IMR-90 (cell line): ENCODE data around the gene TMEM163. TPM values are rescaled to one million over a fixed set of nuclear protein-coding genes. Genes with fewer than 3 reads are reported as not detected.

ENCODE experiments used
- ATAC-seq: fragments of 200-7000 bp; cut with Tn5 transposase; 2 replicates; pipeline ENCODE4 v1.9.1; 2020; ENCODE audit warnings: low read depth, mild to moderate bottlenecking, moderate library complexity
- BruUV-seq: library from RNA; stranded (reverse); fragments of 400-500 nt; replicated peaks from 2 replicates; lab custom pipeline; 2021; lab: Mats Ljungman, UMichigan
- CTCF ChIA-PET: fragments of 300-600 bp; formaldehyde crosslinking; extraction: SDS; loops from one replicate; lab custom pipeline; 2021; ENCODE audit warnings: antibody characterized with exemption; lab: Yijun Ruan, JAX
- POLR2A ChIA-PET: fragments of 300-600 bp; sonication (Branson Sonifier 250); formaldehyde crosslinking; loops from one replicate; lab custom pipeline; 2022; ENCODE audit warnings: antibody characterized with exemption; ENCODE audit not compliant: unreplicated experiment; lab: Charles Lee
- DNase-seq: peaks from one replicate; pipeline ENCODE4 v3.0.0; 2013
- H2AFZ ChIP-seq: replicated peaks from 2 replicates; pipeline ENCODE3; 2013; ENCODE audit warnings: low read length, mild to moderate bottlenecking; ENCODE audit not compliant: poor library complexity
- H2AK5ac ChIP-seq: 2 replicates; pipeline ENCODE4 v1.6.1; 2013; ENCODE audit warnings: low read depth, low read length, inconsistent platforms
- H2AK9ac ChIP-seq: replicated peaks from 2 replicates; pipeline ENCODE3; 2013; ENCODE audit warnings: mild to moderate bottlenecking, low read depth, low read length, moderate library complexity; ENCODE audit not compliant: poor library complexity
- H2BK120ac ChIP-seq: 2 replicates; pipeline ENCODE4 v1.6.1; 2013; ENCODE audit warnings: low read depth, low read length, inconsistent platforms
- H2BK15ac ChIP-seq: 3 replicates; pipeline ENCODE4 v1.6.1; 2013; ENCODE audit warnings: low read depth, low read length, inconsistent platforms
- H2BK20ac ChIP-seq: 2 replicates; pipeline ENCODE4 v1.6.1; 2013; ENCODE audit warnings: low read depth, mild to moderate bottlenecking, inconsistent platforms, low read length, moderate library complexity
- H2BK5ac ChIP-seq: 2 replicates; pipeline ENCODE4 v1.6.1; 2013; ENCODE audit warnings: mild to moderate bottlenecking, low read depth, low read length, inconsistent platforms; ENCODE audit not compliant: poor library complexity, severe bottlenecking
- H3K14ac ChIP-seq: replicated peaks from 2 replicates; pipeline ENCODE4 v1.6.1; 2013; ENCODE audit warnings: low read depth, low read length, inconsistent platforms
- H3K18ac ChIP-seq: 2 replicates; pipeline ENCODE4 v1.6.1; 2013; ENCODE audit warnings: low read depth, low read length, control low read depth
- H3K23ac ChIP-seq: 2 replicates; pipeline ENCODE4 v1.6.1; 2013; ENCODE audit warnings: low read depth, low read length, inconsistent platforms
- H3K27ac ChIP-seq: 2 replicates; pipeline ENCODE4 v1.5.1; 2013; ENCODE audit warnings: mild to moderate bottlenecking, control low read depth, low read length; ENCODE audit not compliant: insufficient read depth
- H3K27me3 ChIP-seq: 2 replicates; pipeline ENCODE4 v1.6.1; 2013; ENCODE audit warnings: low read length; ENCODE audit not compliant: control insufficient read depth, insufficient read depth
- H3K36me3 ChIP-seq: 2 replicates; pipeline ENCODE4 v1.6.1; 2013; ENCODE audit warnings: low read length, mixed read lengths; ENCODE audit not compliant: control insufficient read depth, insufficient read depth
- H3K4ac ChIP-seq: 2 replicates; pipeline ENCODE4 v1.6.1; 2013; ENCODE audit warnings: low read depth, low read length, inconsistent platforms
- H3K4me1 ChIP-seq: 2 replicates; pipeline ENCODE4 v1.6.1; 2013; ENCODE audit warnings: low read length, mixed read lengths; ENCODE audit not compliant: control insufficient read depth, insufficient read depth
- H3K4me2 ChIP-seq: 2 replicates; pipeline ENCODE4 v1.6.1; 2013; ENCODE audit warnings: low read depth, mild to moderate bottlenecking, control low read depth, low read length, moderate library complexity
- H3K4me3 ChIP-seq: 2 replicates; pipeline ENCODE4 v1.5.1; 2013; ENCODE audit warnings: low read depth, mild to moderate bottlenecking, control low read depth, low read length, moderate library complexity; ENCODE audit not compliant: insufficient read depth
- H3K56ac ChIP-seq: 2 replicates; pipeline ENCODE4 v1.6.1; 2013; ENCODE audit warnings: low read length, inconsistent platforms; ENCODE audit not compliant: insufficient read depth; ENCODE audit errors: extremely low read depth
- H3K79me1 ChIP-seq, 2 experiments: 2 replicates each; pipeline ENCODE4 v1.6.1; 2013; ENCODE audit warnings: low read length in 2 of 2, inconsistent platforms in 1 of 2, low read depth in 1 of 2
- H3K9ac ChIP-seq: 2 replicates; pipeline ENCODE4 v1.6.1; 2013; ENCODE audit warnings: low read depth, low read length, control low read depth
- H3K9me1 ChIP-seq: 2 replicates; pipeline ENCODE4 v1.6.1; 2013; ENCODE audit warnings: low read length, inconsistent platforms; ENCODE audit not compliant: insufficient read depth
- H3K9me3 ChIP-seq: 2 replicates; pipeline ENCODE4 v1.6.1; 2013; ENCODE audit warnings: low read length; ENCODE audit not compliant: control insufficient read depth, insufficient read depth
- H4K20me1 ChIP-seq: 2 replicates; pipeline ENCODE4 v1.6.1; 2013; ENCODE audit warnings: low read length, inconsistent platforms; ENCODE audit not compliant: insufficient read depth
- H4K5ac ChIP-seq: 2 replicates; pipeline ENCODE4 v1.6.1; 2013; ENCODE audit warnings: mild to moderate bottlenecking, low read depth, low read length, control low read depth
- H4K8ac ChIP-seq, 2 experiments: 2 replicates each; pipeline ENCODE4 v1.6.1; 2013; ENCODE audit warnings: low read depth in 2 of 2, low read length in 2 of 2, control low read depth in 1 of 2, inconsistent platforms in 1 of 2
- H4K91ac ChIP-seq: 2 replicates; pipeline ENCODE4 v1.6.1; 2013; ENCODE audit warnings: low read depth, low read length, inconsistent platforms; ENCODE audit not compliant: insufficient read depth
- BHLHE40 ChIP-seq: fragments of 150-350 bp; IDR thresholded peaks from 2 replicates; pipeline ENCODE4 v1.6.1; 2016; ENCODE audit warnings: mild to moderate bottlenecking, low read depth, low read length
- CEBPB ChIP-seq: IDR thresholded peaks from 2 replicates; pipeline ENCODE4 v1.6.1; 2012; ENCODE audit warnings: low read depth, low read length, improper control_type of control experiment
- CHD1 ChIP-seq: IDR thresholded peaks from 2 replicates; pipeline ENCODE4 v1.6.1; 2012; ENCODE audit warnings: low read depth, low read length, improper control_type of control experiment
- CTCF ChIP-seq: conservative IDR thresholded peaks from 2 replicates; pipeline ENCODE4 v1.5.1; 2012; ENCODE audit warnings: mild to moderate bottlenecking, low read depth, low read length, improper control_type of control experiment
- FOS ChIP-seq: fragments of 150-350 bp; IDR thresholded peaks from 2 replicates; pipeline ENCODE4 v1.6.1; 2016; ENCODE audit warnings: low read depth, low read length
- MAFK ChIP-seq: IDR thresholded peaks from 2 replicates; pipeline ENCODE4 v1.6.1; 2012; ENCODE audit warnings: low read depth, low read length, improper control_type of control experiment
- MAZ ChIP-seq: IDR thresholded peaks from 2 replicates; pipeline ENCODE4 v1.6.1; 2012; ENCODE audit warnings: low read depth, mild to moderate bottlenecking, low read length, improper control_type of control experiment, moderate library complexity, borderline replicate concordance
- MXI1 ChIP-seq: IDR thresholded peaks from 2 replicates; pipeline ENCODE4 v1.6.1; 2012; ENCODE audit warnings: low read depth, mild to moderate bottlenecking, low read length, moderate library complexity, borderline replicate concordance
- NFE2L2 ChIP-seq: fragments of 150-350 bp; IDR thresholded peaks from 2 replicates; pipeline ENCODE4 v1.6.1; 2016; ENCODE audit warnings: low read depth, mild to moderate bottlenecking, low read length
- POLR2A ChIP-seq: IDR thresholded peaks from 2 replicates; pipeline ENCODE4 v1.6.1; 2012; ENCODE audit warnings: mild to moderate bottlenecking, low read depth, low read length
- RAD21 ChIP-seq: IDR thresholded peaks from 2 replicates; pipeline ENCODE4 v1.6.1; 2012; ENCODE audit warnings: low read length, improper control_type of control experiment
- RCOR1 ChIP-seq: IDR thresholded peaks from 2 replicates; pipeline ENCODE4 v1.6.1; 2012; ENCODE audit warnings: mild to moderate bottlenecking, low read length, improper control_type of control experiment; ENCODE audit not compliant: insufficient replicate concordance
- RFX5 ChIP-seq: IDR thresholded peaks from 2 replicates; pipeline ENCODE4 v1.8.0; 2012; ENCODE audit warnings: low read depth, mild to moderate bottlenecking, low read length, moderate library complexity
- SMC3 ChIP-seq: fragments of 150-350 bp; IDR thresholded peaks from 2 replicates; pipeline ENCODE4 v1.6.1; 2016; ENCODE audit warnings: low read depth, mild to moderate bottlenecking, antibody characterized with exemption, low read length, moderate library complexity
- USF2 ChIP-seq: fragments of 150-350 bp; IDR thresholded peaks from 2 replicates; pipeline ENCODE4 v1.6.1; 2017; ENCODE audit warnings: mild to moderate bottlenecking, antibody characterized with exemption, low read length, low read depth
- WGBS, 2 experiments: methylation state at CpG; one replicate each; pipeline versions ENCODE4 v1.1.5 to v1.1.7; 2013; ENCODE audit warnings: missing lambda C conversion rate in 2 of 2; ENCODE audit not compliant: insufficient read length in 1 of 2; ENCODE audit errors: extremely low coverage in 2 of 2; 5-methylcytosine and 5-hydroxymethylcytosine counted together
- dilution Hi-C: fragments of 300-500 bp; cut with HindIII; formaldehyde crosslinking; loops from one replicate; pipeline ENCODE4 v1.14.3; 2018; ENCODE audit warnings: low sequenced_read_pairs; ENCODE audit not compliant: unreplicated experiment
- in situ Hi-C: fragments of 300-500 bp; cut with MboI; formaldehyde crosslinking; loops from 3 replicates; pipeline ENCODE4 v1.14.3; 2019; ENCODE audit warnings: low sequenced_read_pairs, inconsistent platforms, mixed read lengths
- intact Hi-C: fragments of 100-400 bp; cut with micrococcal nuclease; formaldehyde crosslinking; loops from 2 replicates; pipeline ENCODE4 v1.10.0; 2022
- polyA plus RNA-seq, 3 experiments: library from polyadenylated mRNA; depleted of rRNA; stranded (reverse); fragments of >200 nt; gene quantifications; 2 replicates each; pipeline ENCODE4 v1.2.3, GENCODE V29; 2012; ENCODE audit warnings: low replicate concordance in 1 of 3
- total RNA-seq: library from RNA; depleted of rRNA; stranded (reverse); fragments of >200 nt; gene quantifications from 2 replicates; pipeline ENCODE4 v1.2.3, GENCODE V29; 2012
- TF ChIP-seq, protein P1 (sequence below): fragments of 150-350 bp; IDR thresholded peaks from 2 replicates; pipeline ENCODE4 v1.6.1; 2016; ENCODE audit warnings: low read depth, mild to moderate bottlenecking, low read length, moderate library complexity, borderline replicate concordance

TMEM163 gene
- total and polyA plus RNA-seq, 2 of the 4 experiments (the other 2 are of a cell fraction) = not detected

DNA sequence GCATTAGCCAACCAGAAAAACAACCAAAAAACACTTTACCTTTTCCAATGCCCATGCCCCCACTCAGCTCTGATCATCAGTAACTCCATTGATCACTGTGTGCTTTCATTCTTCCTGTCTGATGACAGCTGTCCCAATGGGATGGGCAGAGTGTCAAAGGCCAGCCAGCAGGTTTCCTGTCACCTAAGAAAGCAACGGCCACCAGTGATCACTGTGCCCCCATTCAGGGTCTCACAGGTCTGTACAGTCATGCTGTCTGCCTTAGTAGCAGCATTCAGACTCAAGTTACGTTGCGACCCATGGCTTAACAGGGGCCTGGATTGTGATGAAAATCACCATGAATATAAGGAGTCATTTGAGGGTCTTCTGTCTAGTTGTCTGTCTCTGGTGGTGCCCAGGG is 280.4 kb downstream of the TMEM163 start:
- H3K4me2 ChIP-seq = no peak overlapping the region
- H3K9me3 ChIP-seq = no peaks in the 10 kb centered on the region
- H3K14ac ChIP-seq = no peak overlapping the region
- peaks cover 52% of the 10 kb centered on the region for H3K36me3 ChIP-seq
- no peak overlapping the region for H3K4ac ChIP-seq
- H3K18ac ChIP-seq = no peak overlapping the region
- H3K27ac ChIP-seq = no peak overlapping the region
- intact Hi-C loops = no loop called here
- H2BK120ac ChIP-seq = no peak overlapping the region
- no peak overlapping the region for H2BK15ac ChIP-seq
- in situ Hi-C loops = no loop called here
- no peak overlapping the region for H3K56ac ChIP-seq
- H2AFZ ChIP-seq = no peak overlapping the region
- peaks cover 5 to 29% of the 10 kb centered on the region in 2 experiments; a peak in 3 of 4 replicates for H3K79me1 ChIP-seq
- peaks cover 12% of the 10 kb centered on the region for H3K9me1 ChIP-seq
- no peak overlapping the region for H2AK9ac ChIP-seq
- ChIA-PET CTCF (interaction anchor here (1.0 kb wide), 1 partner anchor 13 kb away, joined by 3 read pairs; no protein-coding TSS in a partner anchor), POLR2A (no interaction called here)
- H4K5ac ChIP-seq = no peak overlapping the region
- H3K4me3 ChIP-seq = no peak overlapping the region
- no peak overlapping the region for H4K91ac ChIP-seq
- BruUV-seq = no TSS peak
- ATAC-seq (no peak), DNase-seq (no peak)
- no peak overlapping the region for H2BK5ac ChIP-seq
- H3K9ac ChIP-seq = no peak overlapping the region
- TF ChIP-seq RFX5 (no peak), POLR2A (no peak), USF2 (no peak), CHD1 (no peak), MAZ (no peak), NFE2L2 (no peak), MXI1 (no peak), SMC3 (no peak), CTCF (no peak), RCOR1 (no peak), RAD21 (no peak), FOS (no peak), CEBPB (no peak), BHLHE40 (no peak), MAFK (no peak)
- TF ChIP-seq, protein P1, sequence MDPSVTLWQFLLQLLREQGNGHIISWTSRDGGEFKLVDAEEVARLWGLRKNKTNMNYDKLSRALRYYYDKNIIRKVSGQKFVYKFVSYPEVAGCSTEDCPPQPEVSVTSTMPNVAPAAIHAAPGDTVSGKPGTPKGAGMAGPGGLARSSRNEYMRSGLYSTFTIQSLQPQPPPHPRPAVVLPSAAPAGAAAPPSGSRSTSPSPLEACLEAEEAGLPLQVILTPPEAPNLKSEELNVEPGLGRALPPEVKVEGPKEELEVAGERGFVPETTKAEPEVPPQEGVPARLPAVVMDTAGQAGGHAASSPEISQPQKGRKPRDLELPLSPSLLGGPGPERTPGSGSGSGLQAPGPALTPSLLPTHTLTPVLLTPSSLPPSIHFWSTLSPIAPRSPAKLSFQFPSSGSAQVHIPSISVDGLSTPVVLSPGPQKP = no peak
- peaks cover 2% of the 10 kb centered on the region; the same call in 1 of the 2 replicates for H3K4me1 ChIP-seq
- dilution Hi-C loops = no loop called here
- no peak overlapping the region for H4K8ac ChIP-seq
- no peaks in the 10 kb centered on the region for H3K27me3 ChIP-seq
- WGBS, 2 experiments = no CpG with 5 or more reads among the region's 3 CpGs
- no peak overlapping the region for H2AK5ac ChIP-seq
- H3K23ac ChIP-seq = no peak overlapping the region
- no peaks in the 10 kb centered on the region for H4K20me1 ChIP-seq
- H2BK20ac ChIP-seq = no peak overlapping the region
